Measurements from ENCODE around the gene MRPS35.

- no peak for TF ChIP-seq POLR2A (IDR thresholded peaks at IDR 0.05)
- TF ChIP-seq CTCF (IDR thresholded peaks at IDR 0.05) = no peak
Observed at GRCh38 chr12:27778206-27778605, 67.6 kb downstream of the MRPS35 start.
